Uterus (tissue), 4 donors: ENCODE results near the gene CARS1. TPM values are rescaled to one million over a fixed set of nuclear protein-coding genes. Genes with fewer than 3 reads are reported as not detected.

Experiments used
- DNase-seq, 2 donors: peaks; one replicate each; pipeline ENCODE4 v3.0.0-alpha.2; 2019 to 2020
- H3K27ac ChIP-seq, 2 donors: fragments of 200-600 bp; sonication (generic); 1 replicate in 1 of 2; 2 replicates in 1 of 2; pipeline ENCODE4 v1.5.1; 2016 to 2018
- H3K27me3 ChIP-seq, 2 donors: fragments of 200-600 bp; sonication (generic); one replicate each; pipeline ENCODE4 v1.5.1; 2018 to 2019; ENCODE audit warnings: control low read depth in 1 of 2
- H3K36me3 ChIP-seq, 2 donors: fragments of 200-600 bp; sonication (generic); one replicate each; pipeline ENCODE4 v1.5.1; 2019; ENCODE audit warnings: control low read depth in 1 of 2
- H3K4me1 ChIP-seq, 2 donors: fragments of 200-600 bp; sonication (generic); one replicate each; pipeline ENCODE4 v1.5.1; 2018 to 2019; ENCODE audit warnings: control low read depth in 1 of 2
- H3K4me3 ChIP-seq, 2 donors: fragments of 200-600 bp; sonication (generic); 1 replicate in 1 of 2; 2 replicates in 1 of 2; pipeline ENCODE4 v1.5.1; 2018 to 2019; ENCODE audit warnings: mild to moderate bottlenecking in 1 of 2
- H3K9me3 ChIP-seq, 2 donors: fragments of 200-600 bp; sonication (generic); one replicate each; pipeline ENCODE4 v1.5.1; 2019; ENCODE audit warnings: control low read depth in 1 of 2
- CTCF ChIP-seq, 4 experiments: fragments of 200-600 bp in 2 of 4; fragments of 450-650 bp in 2 of 4; sonication (generic) in 2 of 4; IDR thresholded peaks; one replicate each; pipeline ENCODE4 v1.5.1; 2016 to 2019; ENCODE audit warnings: antibody characterized with exemption in 4 of 4, mild to moderate bottlenecking in 2 of 4, moderate library complexity in 1 of 4
- POLR2A ChIP-seq, 2 donors: fragments of 450-650 bp; IDR thresholded peaks; one replicate each; pipeline ENCODE4 v1.6.1; 2016; ENCODE audit warnings: antibody characterized with exemption in 2 of 2, mild to moderate bottlenecking in 1 of 2, moderate library complexity in 1 of 2
- intact Hi-C: fragments of 100-400 bp; cut with DNase I; formaldehyde crosslinking; loops from one replicate; pipeline ENCODE4 v1.15.1; 2023; ENCODE audit warnings: low total_unique reads
- total RNA-seq, 4 donors: library from RNA; depleted of rRNA in 3 of 4; stranded (reverse); fragments of >200 nt in 3 of 4; gene quantifications; one replicate each; pipeline versions ENCODE4 v1.1.0 to v1.2.4, GENCODE V29; 2014 to 2023
- donor health status: DM: yes; HTN: yes; CAD: no.

Gene CARS1
- total RNA-seq, 4 donors from 2014 or later, result 13.2 to 39.5 (median 27.4) TPM

GRCh38 chr11:3014057-3014938 lies 42.9 kb downstream of the CARS1 start:
- TF ChIP-seq CTCF (IDR thresholded peaks at IDR 0.05), result no peak
- no peak for TF ChIP-seq POLR2A (IDR thresholded peaks at IDR 0.05)
- Histone ChIP-seq H3K9me3 (no peaks in the 10 kb centered on the region), H3K4me3 (no peak overlapping the region), H3K4me1 (no peaks in the 10 kb centered on the region), H3K36me3 (no peaks in the 10 kb centered on the region), H3K27me3 (no peaks in the 10 kb centered on the region), H3K27ac (no peak overlapping the region)
- intact Hi-C loops, result no loop called here
- DNase-seq, result no peak

- DNase-seq, result no peak
- no peaks in the 10 kb centered on the region for H3K27me3 ChIP-seq
- H3K4me1 ChIP-seq, result no peaks in the 10 kb centered on the region
- H3K36me3 ChIP-seq, result no peaks in the 10 kb centered on the region
- intact Hi-C loops, result no loop called here
- TF ChIP-seq POLR2A (IDR thresholded peaks at IDR 0.05) (no peak), CTCF (IDR thresholded peaks at IDR 0.05) (no peak)
- H3K4me3 ChIP-seq, result no peak overlapping the region
- H3K9me3 ChIP-seq, result no peaks in the 10 kb centered on the region
- no peak overlapping the region for H3K27ac ChIP-seq
These were observed 45.0 kb downstream of the CARS1 start for GRCh38 chr11:3011891-3012885.

GRCh38 chr11:3010521-3011275 lies 46.5 kb downstream of the CARS1 start:
- no peaks in the 10 kb centered on the region for H3K4me1 ChIP-seq
- DNase-seq, result no peak
- H3K27ac ChIP-seq, result no peak overlapping the region
- no peaks in the 10 kb centered on the region for H3K36me3 ChIP-seq
- TF ChIP-seq POLR2A (IDR thresholded peaks at IDR 0.05), result no peak
- no peak for TF ChIP-seq CTCF (IDR thresholded peaks at IDR 0.05)
- no peaks in the 10 kb centered on the region for H3K27me3 ChIP-seq
- intact Hi-C loops, result no loop called here
- no peak overlapping the region for H3K4me3 ChIP-seq
- H3K9me3 ChIP-seq, result no peaks in the 10 kb centered on the region

- no peak for DNase-seq
- Histone ChIP-seq H3K36me3 (no peaks in the 10 kb centered on the region), H3K9me3 (no peaks in the 10 kb centered on the region), H3K27me3 (no peaks in the 10 kb centered on the region), H3K4me3 (no peak overlapping the region), H3K27ac (no peak overlapping the region), H3K4me1 (no peaks in the 10 kb centered on the region)
- TF ChIP-seq CTCF (IDR thresholded peaks at IDR 0.05) (no peak), POLR2A (IDR thresholded peaks at IDR 0.05) (no peak)
- intact Hi-C loops, result no loop called here
These were observed 47.2 kb downstream of the CARS1 start for GRCh38 chr11:3010004-3010403.
